Left ventricle myocardium inferior (tissue), 1 donor: Measurements from ENCODE around the gene EEA1. TPM values are rescaled to one million over a fixed set of nuclear protein-coding genes. Genes with fewer than 3 reads are reported as not detected.

Source experiments
- DNase-seq: peaks from one replicate; pipeline ENCODE4 v3.0.0-alpha.2; 2020
- H3K27ac ChIP-seq: fragments of 200-600 bp; replicated peaks from 2 replicates; pipeline ENCODE4 v1.8.0; 2021
- H3K27me3 ChIP-seq: fragments of 200-600 bp; 2 replicates; pipeline ENCODE4 v1.8.0; 2021; ENCODE audit warnings: low read depth
- H3K36me3 ChIP-seq: fragments of 200-600 bp; 2 replicates; pipeline ENCODE4 v1.8.0; 2021
- H3K4me1 ChIP-seq: fragments of 200-600 bp; 2 replicates; pipeline ENCODE4 v1.8.0; 2021
- H3K4me3 ChIP-seq: fragments of 200-600 bp; 2 replicates; pipeline ENCODE4 v1.8.0; 2021; ENCODE audit warnings: mild to moderate bottlenecking, moderate library complexity
- H3K9me3 ChIP-seq: fragments of 200-600 bp; replicated peaks from 2 replicates; pipeline ENCODE4 v1.8.0; 2021
- intact Hi-C: fragments of 100-400 bp; cut with micrococcal nuclease; formaldehyde crosslinking; loops from one replicate; pipeline ENCODE4 v1.11.0; 2022
- total RNA-seq: library from RNA; stranded (reverse); fragmentation: NEBNext Ultra II Directional; extraction: Animal tissue kit (Norgen Biotek cat#: 25700); gene quantifications from one replicate; pipeline ENCODE4 v1.2.1, GENCODE V29; 2021
- TF ChIP-seq, protein P1 (sequence below): fragments of 200-600 bp; IDR thresholded peaks from 2 replicates; pipeline ENCODE4 v1.8.0; 2021; ENCODE audit warnings: antibody characterized with exemption, mild to moderate bottlenecking, borderline replicate concordance
- donor health status: DM: no; HTN: yes; CAD: no; lungs with severe emphysema.

The EEA1 gene
- total RNA-seq, 1 donor from 2014 or later = 23.9 TPM

DNA sequence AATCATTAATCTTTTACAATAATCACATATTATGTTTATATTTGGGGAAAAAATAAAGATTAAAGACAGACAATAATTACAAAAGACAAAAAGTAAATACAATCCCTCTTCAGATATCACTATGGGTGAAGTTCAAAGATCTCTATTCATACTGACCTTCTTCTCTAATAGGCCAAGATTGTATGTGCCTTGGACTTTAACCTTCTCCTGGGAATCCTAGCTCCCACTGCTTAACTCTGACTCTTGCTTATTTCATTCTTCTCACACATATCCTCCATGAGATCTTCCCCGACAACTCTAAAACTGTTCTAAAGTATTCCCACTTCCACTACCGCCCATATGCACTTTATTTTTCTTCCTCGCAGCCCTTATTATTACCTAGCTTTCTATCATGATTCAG is 83.8 kb downstream of the EEA1 start:
- H3K9me3 ChIP-seq = peaks cover 10% of the 10 kb centered on the region
- no peaks in the 10 kb centered on the region for H3K4me1 ChIP-seq
- no peaks in the 10 kb centered on the region for H3K27me3 ChIP-seq
- H3K4me3 ChIP-seq = no peak overlapping the region
- intact Hi-C loops = no loop called here
- no peak for DNase-seq
- TF ChIP-seq, protein P1, sequence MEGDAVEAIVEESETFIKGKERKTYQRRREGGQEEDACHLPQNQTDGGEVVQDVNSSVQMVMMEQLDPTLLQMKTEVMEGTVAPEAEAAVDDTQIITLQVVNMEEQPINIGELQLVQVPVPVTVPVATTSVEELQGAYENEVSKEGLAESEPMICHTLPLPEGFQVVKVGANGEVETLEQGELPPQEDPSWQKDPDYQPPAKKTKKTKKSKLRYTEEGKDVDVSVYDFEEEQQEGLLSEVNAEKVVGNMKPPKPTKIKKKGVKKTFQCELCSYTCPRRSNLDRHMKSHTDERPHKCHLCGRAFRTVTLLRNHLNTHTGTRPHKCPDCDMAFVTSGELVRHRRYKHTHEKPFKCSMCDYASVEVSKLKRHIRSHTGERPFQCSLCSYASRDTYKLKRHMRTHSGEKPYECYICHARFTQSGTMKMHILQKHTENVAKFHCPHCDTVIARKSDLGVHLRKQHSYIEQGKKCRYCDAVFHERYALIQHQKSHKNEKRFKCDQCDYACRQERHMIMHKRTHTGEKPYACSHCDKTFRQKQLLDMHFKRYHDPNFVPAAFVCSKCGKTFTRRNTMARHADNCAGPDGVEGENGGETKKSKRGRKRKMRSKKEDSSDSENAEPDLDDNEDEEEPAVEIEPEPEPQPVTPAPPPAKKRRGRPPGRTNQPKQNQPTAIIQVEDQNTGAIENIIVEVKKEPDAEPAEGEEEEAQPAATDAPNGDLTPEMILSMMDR = no peak
- H3K36me3 ChIP-seq = peaks cover 28% of the 10 kb centered on the region
- no peak overlapping the region for H3K27ac ChIP-seq

DNA sequence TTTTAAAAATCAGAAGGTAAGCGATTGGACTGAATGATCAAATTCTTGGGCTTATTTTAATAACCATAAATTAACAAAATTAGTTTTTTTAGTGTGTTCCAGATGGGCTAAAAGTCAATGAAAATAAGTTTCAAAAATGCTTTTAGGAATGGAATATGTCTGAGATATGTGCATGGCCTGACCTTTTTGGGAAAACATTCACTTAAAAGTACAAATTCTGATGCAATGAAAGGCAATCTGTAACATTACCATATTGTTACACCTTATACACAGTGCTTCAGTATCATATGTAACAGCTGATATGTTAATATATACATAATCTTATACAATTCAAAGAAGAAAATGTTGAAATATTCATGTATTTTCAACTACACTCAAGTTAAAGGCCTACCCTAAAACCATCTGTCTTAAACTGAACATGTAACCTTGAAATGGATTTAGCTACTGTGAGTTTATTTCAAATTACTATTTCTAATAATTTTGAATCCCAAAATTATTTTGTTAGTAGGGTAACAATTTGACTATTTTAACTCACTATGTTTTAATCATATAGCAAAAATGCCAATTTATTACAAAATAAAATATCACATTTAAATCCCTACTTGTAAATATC is 84.8 kb downstream of the EEA1 start:
- TF ChIP-seq, protein P1 = no peak
- no peak overlapping the region for H3K27ac ChIP-seq
- peaks cover 10% of the 10 kb centered on the region for H3K9me3 ChIP-seq
- H3K4me1 ChIP-seq = no peaks in the 10 kb centered on the region
- no peaks in the 10 kb centered on the region for H3K27me3 ChIP-seq
- no peak overlapping the region for H3K4me3 ChIP-seq
- intact Hi-C loops = no loop called here
- DNase-seq = no peak
- H3K36me3 ChIP-seq = peaks cover 21% of the 10 kb centered on the region

DNA sequence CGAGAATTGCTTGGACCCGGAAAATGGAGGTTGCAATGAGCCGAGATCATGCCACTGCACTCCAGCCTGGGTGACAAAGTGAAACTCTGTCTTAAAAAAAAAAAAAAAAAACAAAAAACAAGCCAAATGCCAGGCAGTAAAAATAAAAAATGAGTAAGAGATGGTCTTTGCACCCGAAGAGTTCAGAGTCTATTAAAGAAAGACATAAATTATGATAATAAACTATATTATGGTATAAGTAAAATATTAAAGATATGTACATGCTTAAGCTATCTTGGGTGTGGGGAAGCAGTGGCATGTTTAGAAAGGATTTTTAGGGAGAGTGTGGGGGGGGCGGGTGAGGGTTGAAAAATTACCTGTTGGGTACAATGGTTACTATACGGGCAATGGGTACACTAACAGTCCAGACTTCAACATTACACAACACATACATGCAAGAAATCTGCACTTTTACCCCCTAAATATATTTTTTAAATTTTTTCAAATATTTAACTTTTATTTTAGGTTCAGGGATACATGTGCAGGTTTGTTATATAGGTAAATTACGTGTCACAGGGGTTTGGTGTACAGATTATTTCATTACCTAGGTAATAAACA is 99.3 kb downstream of the EEA1 start:
- H3K4me3 ChIP-seq = no peak overlapping the region
- no peaks in the 10 kb centered on the region for H3K9me3 ChIP-seq
- intact Hi-C loops = no loop called here
- H3K36me3 ChIP-seq = peaks cover 39% of the 10 kb centered on the region
- no peak for DNase-seq
- no peak overlapping the region for H3K27ac ChIP-seq
- H3K27me3 ChIP-seq = no peaks in the 10 kb centered on the region
- TF ChIP-seq, protein P1 = no peak
- no peaks in the 10 kb centered on the region for H3K4me1 ChIP-seq

DNA sequence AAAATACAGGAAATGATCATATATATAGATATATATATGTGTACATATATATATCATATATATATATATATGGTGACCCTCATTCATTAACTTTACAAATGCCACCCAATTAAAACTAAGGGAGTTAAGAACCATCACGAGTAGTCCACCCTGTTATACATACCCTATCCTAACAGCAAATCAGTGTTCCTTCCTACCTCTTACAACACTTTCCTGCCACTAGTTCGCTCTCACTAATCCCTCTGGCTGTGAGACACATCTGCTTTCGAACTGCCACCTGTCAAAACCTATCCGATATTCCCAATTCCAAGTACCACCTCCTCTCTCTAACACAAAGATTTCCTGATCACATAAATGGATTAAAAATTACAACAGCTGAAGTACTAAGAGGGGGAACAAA is 100.5 kb downstream of the EEA1 start:
- peaks cover 47% of the 10 kb centered on the region for H3K36me3 ChIP-seq

DNA sequence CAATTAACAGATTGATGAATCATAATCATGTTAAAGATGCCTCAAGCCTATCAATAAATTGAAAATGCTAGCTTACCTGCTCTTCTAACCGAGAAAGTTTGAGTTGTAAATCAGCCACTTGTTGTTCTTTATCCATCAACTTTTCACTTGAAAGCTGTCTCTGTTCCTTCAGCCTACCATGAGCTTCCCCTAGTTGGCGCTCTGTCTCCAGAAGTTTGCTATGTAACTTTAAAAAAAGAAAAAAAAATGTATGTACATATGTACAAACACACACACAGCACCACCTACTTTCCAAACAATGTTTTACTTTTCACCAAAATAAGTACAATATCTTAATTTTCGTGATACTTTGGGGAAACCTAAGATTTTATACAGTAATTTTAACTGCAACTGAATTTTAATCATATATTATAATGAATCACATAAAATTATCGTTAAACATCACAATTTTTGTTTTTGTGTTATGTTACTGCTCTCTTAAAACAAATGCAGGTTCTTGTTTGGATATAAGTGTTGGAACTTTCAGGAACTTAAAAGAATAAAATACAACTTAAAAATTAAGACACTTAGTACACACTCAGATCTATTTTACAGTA is 101.2 kb downstream of the EEA1 start:
- peaks cover 47% of the 10 kb centered on the region for H3K36me3 ChIP-seq
- no peaks in the 10 kb centered on the region for H3K9me3 ChIP-seq
- intact Hi-C loops = no loop called here
- no peaks in the 10 kb centered on the region for H3K27me3 ChIP-seq
- no peaks in the 10 kb centered on the region for H3K4me1 ChIP-seq
- TF ChIP-seq, protein P1 = peak; percentile 56
- H3K27ac ChIP-seq = no peak overlapping the region
- H3K4me3 ChIP-seq = no peak overlapping the region
- DNase-seq = no peak

More for the DNA sequence above, 100.5 kb downstream of the EEA1 start:
- no peaks in the 10 kb centered on the region for H3K27me3 ChIP-seq
- no peak for DNase-seq
- no peaks in the 10 kb centered on the region for H3K9me3 ChIP-seq
- no peak overlapping the region for H3K27ac ChIP-seq
- TF ChIP-seq, protein P1 = no peak
- no peaks in the 10 kb centered on the region for H3K4me1 ChIP-seq
- H3K4me3 ChIP-seq = no peak overlapping the region
- intact Hi-C loops = no loop called here
